Activated gamma-delta T cell treated with Interleukin-2 at 50 U/mL for 16 hours (primary cell): Measurements from ENCODE around the gene TTC39A.
"Not testable (repeated sequence)": the region's sequence is repeated elsewhere in the genome, so short reads cannot be mapped to it uniquely, and the experiment has no call there.

Experiments
- DNase-seq: peaks from one replicate; pipeline ENCODE4 v3.0.0-alpha.2; 2020

Gene TTC39A

GRCh38 chr1:51264451-51264850 lies 65.9 kb downstream of the TTC39A start:
- no peak for DNase-seq

- no peak for DNase-seq
Measured at GRCh38 chr1:51263147-51263877, 67.0 kb downstream of the TTC39A start.

- DNase-seq, result no peak
Measured at GRCh38 chr1:51255331-51255730, 75.0 kb downstream of the TTC39A start.

GRCh38 chr1:51253691-51254090 lies 76.7 kb downstream of the TTC39A start:
- DNase-seq, result no peak

GRCh38 chr1:51252366-51252765 lies 78.0 kb downstream of the TTC39A start:
- no peak for DNase-seq

- DNase-seq, result not testable (repeated sequence)
Measured at GRCh38 chr1:51251165-51251564, 79.2 kb downstream of the TTC39A start.

GRCh38 chr1:51250729-51251128 lies 79.6 kb downstream of the TTC39A start:
- DNase-seq, result not testable (repeated sequence)

- DNase-seq, result no peak
Measured at GRCh38 chr1:51249445-51249844, 80.9 kb downstream of the TTC39A start.

GRCh38 chr1:51247499-51247898 lies 82.9 kb downstream of the TTC39A start:
- DNase-seq, result no peak

- no peak for DNase-seq
Measured at GRCh38 chr1:51247022-51247421, 83.3 kb downstream of the TTC39A start.

- DNase-seq, result no peak
Measured at GRCh38 chr1:51242546-51242945, 87.8 kb downstream of the TTC39A start.

- DNase-seq, result no peak
Measured at GRCh38 chr1:51241119-51241518, 89.2 kb downstream of the TTC39A start.

GRCh38 chr1:51240084-51240483 lies 90.3 kb downstream of the TTC39A start:
- no peak for DNase-seq

GRCh38 chr1:51238034-51238403 lies 92.3 kb downstream of the TTC39A start:
- DNase-seq, result no peak

GRCh38 chr1:51237351-51238033 lies 92.9 kb downstream of the TTC39A start:
- no peak for DNase-seq
